ENCODE results near the gene CCDC178.

DNA sequence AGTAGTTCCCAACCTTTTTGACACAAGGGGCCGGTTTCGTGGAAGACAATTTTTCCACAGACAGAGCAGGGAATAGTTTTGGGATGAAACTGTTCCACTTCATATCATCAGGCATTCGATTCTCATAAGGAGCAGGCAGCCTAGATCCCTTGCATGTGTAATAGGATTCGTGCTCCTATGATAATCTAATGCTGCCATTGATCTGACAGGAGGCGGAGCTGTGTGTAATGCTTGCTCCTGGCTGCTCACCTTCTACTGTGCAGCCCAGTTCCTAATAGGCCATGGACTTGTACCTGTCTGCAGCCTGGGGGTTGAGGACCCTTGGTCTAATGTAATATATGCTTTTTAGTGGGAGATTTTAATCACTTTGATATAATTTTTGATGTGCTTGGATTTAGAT is 479.0 kb downstream of the CCDC178 start:
- TF ChIP-seq SIN3A (IDR thresholded peaks at IDR 0.05; ENCODE audit: borderline replicate concordance, insufficient read depth, low read length): no peak
- TF ChIP-seq REST (IDR thresholded peaks at IDR 0.05; ENCODE audit: insufficient read depth in 1 of 2, low read depth in 2 of 2, low read length in 2 of 2): no peak
- no peak for TF ChIP-seq TAF1 (IDR thresholded peaks at IDR 0.05; ENCODE audit: borderline replicate concordance, insufficient read depth, low read length)
